Nephron progenitor cell (in vitro differentiated cells): ENCODE data around the gene ZFP82.
A peak's percentile ranks its signal among the peaks of the same experiment; 100 is the strongest.

ENCODE experiments used
- DNase-seq: peaks from one replicate; pipeline ENCODE4 v3.0.0; 2021
- H3K27ac Mint-ChIP-seq: 2 replicates; pipeline ENCODE4 v1.8.0; 2021; ENCODE audit warnings: mild to moderate bottlenecking, moderate library complexity, mixed read lengths
- H3K27me3 Mint-ChIP-seq: 2 replicates; pipeline ENCODE4 v1.8.0; 2021; ENCODE audit warnings: mild to moderate bottlenecking, low read depth, mixed read lengths; ENCODE audit not compliant: poor library complexity
- H3K36me3 Mint-ChIP-seq: 2 replicates; pipeline ENCODE4 v1.8.0; 2021; ENCODE audit warnings: low read depth, mixed read lengths
- H3K4me1 Mint-ChIP-seq: 2 replicates; pipeline ENCODE4 v1.8.0; 2021; ENCODE audit warnings: mixed read lengths
- H3K4me3 Mint-ChIP-seq: 2 replicates; pipeline ENCODE4 v1.8.0; 2021; ENCODE audit warnings: mild to moderate bottlenecking, moderate library complexity, mixed read lengths
- H3K9me3 Mint-ChIP-seq: 2 replicates; pipeline ENCODE4 v1.8.0; 2021; ENCODE audit warnings: mild to moderate bottlenecking, moderate library complexity, mixed read lengths
- TF ChIP-seq, protein P1 (sequence below): fragments of 200-600 bp; sonication (generic); IDR thresholded peaks from 2 replicates; pipeline ENCODE4 v1.5.0; 2021; ENCODE audit warnings: antibody characterized with exemption

The ZFP82 gene

DNA sequence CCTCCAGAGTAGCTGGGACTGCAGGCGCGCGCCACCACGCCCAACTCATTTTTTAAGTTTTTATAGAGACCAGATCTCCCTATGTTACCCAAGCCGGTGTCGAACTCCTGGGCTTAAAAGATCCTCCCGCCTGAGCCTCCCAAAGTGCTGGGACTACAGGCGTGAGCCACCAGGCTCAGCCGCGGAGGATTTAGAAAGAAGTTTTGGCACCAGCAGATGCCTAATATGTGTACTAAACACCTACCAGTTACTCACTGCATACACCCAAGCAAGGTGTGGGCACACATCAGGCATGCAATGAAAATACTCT, 39.0 kb downstream of the ZFP82 start:
- Mint-ChIP-seq H3K27ac (no peak overlapping the region), H3K4me3 (peak overlapping the region; percentile 93), H3K27me3 (no peaks in the 10 kb centered on the region), H3K9me3 (peaks cover 65% of the 10 kb centered on the region), H3K36me3 (peaks cover 26% of the 10 kb centered on the region), H3K4me1 (peaks cover 11% of the 10 kb centered on the region)
- no peak for DNase-seq
- TF ChIP-seq, protein P1, sequence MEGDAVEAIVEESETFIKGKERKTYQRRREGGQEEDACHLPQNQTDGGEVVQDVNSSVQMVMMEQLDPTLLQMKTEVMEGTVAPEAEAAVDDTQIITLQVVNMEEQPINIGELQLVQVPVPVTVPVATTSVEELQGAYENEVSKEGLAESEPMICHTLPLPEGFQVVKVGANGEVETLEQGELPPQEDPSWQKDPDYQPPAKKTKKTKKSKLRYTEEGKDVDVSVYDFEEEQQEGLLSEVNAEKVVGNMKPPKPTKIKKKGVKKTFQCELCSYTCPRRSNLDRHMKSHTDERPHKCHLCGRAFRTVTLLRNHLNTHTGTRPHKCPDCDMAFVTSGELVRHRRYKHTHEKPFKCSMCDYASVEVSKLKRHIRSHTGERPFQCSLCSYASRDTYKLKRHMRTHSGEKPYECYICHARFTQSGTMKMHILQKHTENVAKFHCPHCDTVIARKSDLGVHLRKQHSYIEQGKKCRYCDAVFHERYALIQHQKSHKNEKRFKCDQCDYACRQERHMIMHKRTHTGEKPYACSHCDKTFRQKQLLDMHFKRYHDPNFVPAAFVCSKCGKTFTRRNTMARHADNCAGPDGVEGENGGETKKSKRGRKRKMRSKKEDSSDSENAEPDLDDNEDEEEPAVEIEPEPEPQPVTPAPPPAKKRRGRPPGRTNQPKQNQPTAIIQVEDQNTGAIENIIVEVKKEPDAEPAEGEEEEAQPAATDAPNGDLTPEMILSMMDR = no peak

DNA sequence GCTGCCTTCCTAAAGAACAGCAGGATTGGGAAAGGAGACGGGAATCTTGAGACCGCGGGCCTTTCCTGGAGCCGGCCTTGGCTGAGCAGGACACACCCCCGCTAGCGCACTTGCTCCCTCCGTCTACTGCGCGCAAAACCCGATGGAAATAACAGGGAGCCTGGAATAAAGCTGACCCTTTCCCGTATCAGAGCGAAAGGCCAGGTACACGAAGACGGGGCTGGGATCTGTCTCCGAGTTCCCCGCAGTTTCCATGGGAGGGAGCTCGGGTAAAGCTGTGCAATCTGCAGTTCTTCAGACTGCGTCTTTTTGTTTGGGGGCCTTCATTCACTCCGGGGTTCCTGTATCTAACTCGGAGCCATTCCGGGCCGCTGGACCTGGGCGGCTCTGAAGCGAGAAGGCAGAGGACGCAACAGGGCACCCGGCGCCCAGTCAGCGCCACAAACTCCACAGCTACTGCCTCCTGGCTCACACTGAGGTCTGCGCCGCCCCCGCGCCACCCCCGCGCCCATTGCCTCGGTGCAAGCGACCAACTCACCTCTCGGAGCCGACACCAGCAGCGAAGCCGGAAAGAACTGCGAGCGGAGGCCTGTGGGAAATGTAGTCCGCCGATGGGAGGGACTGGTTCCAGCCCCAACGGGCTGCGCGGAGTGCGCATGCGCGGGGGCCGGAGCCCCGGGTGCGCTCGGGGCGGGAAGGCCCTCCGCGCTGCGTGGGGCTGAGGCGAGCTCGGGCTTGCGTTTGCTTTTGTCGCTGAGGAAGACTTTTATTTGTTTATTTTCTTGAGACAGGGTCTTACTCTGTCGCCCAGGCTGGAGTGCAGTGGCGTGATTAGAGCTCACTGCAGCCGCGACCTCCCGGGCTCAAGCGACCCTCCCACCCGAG, 39.6 kb downstream of the ZFP82 start, which contains the start of gene ZFP14:
TSS of gene ZFP14 (minus strand) at position 577 of the 885 bp plus-strand sequence. CDS start 11,309 bp downstream, outside the sequence.
- Mint-ChIP-seq H3K4me1 (peaks cover 11% of the 10 kb centered on the region), H3K27me3 (no peaks in the 10 kb centered on the region), H3K36me3 (peaks cover 29% of the 10 kb centered on the region), H3K4me3 (peak within 1 kb of the TSS; percentile 93), H3K9me3 (peaks cover 68% of the 10 kb centered on the region), H3K27ac (peak within 1 kb of the TSS; percentile 91)
- TF ChIP-seq, protein P1 = no peak
- DNase-seq = peak; percentile 89

DNA sequence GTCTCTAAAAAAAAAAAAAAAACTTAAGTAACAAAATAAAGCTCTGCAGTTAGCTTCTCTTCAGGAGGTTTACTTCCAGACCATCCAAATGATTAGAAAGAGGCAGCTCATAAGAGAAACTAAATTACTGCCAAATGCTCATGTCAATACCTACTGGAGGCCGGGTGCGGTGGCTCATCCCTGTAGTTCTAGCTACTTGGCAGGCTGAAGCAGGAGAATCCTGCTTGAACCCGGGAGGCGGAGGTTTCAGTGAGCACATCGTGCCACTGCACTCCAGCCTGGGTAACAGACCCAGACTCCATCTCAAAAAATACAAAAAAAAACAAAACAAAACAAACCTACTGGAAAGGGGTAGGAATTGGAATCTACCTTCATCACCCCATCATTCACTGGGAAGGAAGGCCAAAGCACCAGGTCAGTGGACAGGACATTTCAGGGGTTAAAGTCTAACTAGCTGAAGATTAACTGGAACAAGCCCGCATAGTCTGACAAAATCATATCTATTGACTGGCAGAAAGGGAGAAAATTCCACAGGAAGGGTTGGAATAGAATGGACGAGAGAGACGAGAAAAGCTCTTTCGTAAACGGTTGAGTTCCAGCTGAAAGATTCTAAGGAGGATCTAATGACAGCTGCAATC, 40.8 kb downstream of the ZFP82 start:
- Mint-ChIP-seq H3K36me3 (peaks cover 36% of the 10 kb centered on the region), H3K27me3 (no peaks in the 10 kb centered on the region), H3K27ac (no peak overlapping the region), H3K4me1 (peaks cover 11% of the 10 kb centered on the region), H3K9me3 (peaks cover 74% of the 10 kb centered on the region), H3K4me3 (peak overlapping the region; percentile 93)
- TF ChIP-seq, protein P1 = no peak
- no peak for DNase-seq

DNA sequence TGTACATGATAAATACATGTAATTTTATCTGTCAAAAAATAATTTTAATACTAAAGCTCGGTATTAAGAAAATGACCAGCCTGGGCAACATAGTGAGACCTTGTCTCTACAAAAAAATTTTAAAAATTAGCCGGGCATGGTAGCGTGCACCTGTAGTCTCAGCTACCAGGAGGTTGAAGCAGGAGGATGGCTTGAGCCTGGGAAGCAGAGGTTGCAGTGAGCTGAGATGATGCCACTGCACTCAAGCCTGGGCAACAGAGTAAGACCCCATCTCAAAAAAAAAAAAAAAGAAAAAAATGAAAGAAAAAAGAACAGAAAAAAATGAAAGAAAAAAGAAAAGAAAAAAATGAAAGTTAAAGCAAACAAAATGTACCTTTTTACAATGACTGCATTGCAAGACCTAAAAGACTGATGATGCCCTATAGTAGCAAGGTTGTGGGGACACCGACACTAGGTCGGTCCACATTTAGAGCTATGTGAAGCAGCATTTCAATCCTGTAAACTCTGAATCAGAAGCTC, 44.7 kb downstream of the ZFP82 start:
- peaks cover 69% of the 10 kb centered on the region for H3K36me3 Mint-ChIP-seq
- H3K4me3 Mint-ChIP-seq = no peak overlapping the region
- peaks cover 74% of the 10 kb centered on the region for H3K9me3 Mint-ChIP-seq
- H3K27ac Mint-ChIP-seq = no peak overlapping the region
- H3K27me3 Mint-ChIP-seq = no peaks in the 10 kb centered on the region
- DNase-seq = no peak
- TF ChIP-seq, protein P1 = no peak
- peaks cover 11% of the 10 kb centered on the region for H3K4me1 Mint-ChIP-seq

DNA sequence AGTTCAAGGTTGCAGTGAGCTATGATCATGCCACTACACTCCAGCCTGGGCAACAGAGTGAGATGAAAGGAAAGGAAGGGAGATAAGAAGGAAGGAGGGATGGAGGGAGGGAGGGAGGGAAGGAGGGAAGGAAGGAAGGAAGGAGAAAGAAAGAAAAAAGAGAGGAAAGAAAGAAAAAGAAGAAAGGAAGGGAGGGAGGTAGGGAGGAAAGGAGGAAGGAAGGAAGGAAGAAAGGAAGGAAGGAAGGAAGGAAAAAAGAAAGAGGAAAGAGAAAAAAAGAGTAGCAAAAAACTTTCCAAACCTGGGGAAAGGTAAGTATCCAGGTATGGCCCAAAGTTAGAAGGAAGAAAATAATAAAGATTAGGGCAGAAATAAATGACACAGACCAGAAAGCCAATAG, 46.6 kb downstream of the ZFP82 start:
- TF ChIP-seq, protein P1 = no peak
- Mint-ChIP-seq H3K27me3 (no peaks in the 10 kb centered on the region), H3K36me3 (peaks cover 84% of the 10 kb centered on the region), H3K27ac (no peak overlapping the region), H3K4me1 (no peaks in the 10 kb centered on the region), H3K9me3 (peaks cover 68% of the 10 kb centered on the region), H3K4me3 (no peak overlapping the region)
- no peak for DNase-seq
